ENCODE data around the gene TIAM2.

GRCh38 chr6:155275808-155276480 is 280.8 kb downstream of the TIAM2 start:
- TF ChIP-seq POLR2AphosphoS5 (IDR thresholded peaks at IDR 0.05; ENCODE audit: borderline replicate concordance, low read depth, low read length) (no peak), EZH2 (IDR thresholded peaks at IDR 0.05) (no peak), FOXP2 (optimal IDR thresholded peaks at IDR 0.05; ENCODE audit: control extremely low read depth, extremely low read length, insufficient read depth) (no peak)
